Glomerular visceral epithelial cell (primary cell): ENCODE measurements around the gene FDCSP.
"Not testable (repeated sequence)": the region's sequence is repeated elsewhere in the genome, so short reads cannot be mapped to it uniquely, and the experiment has no call there.

Experiments used
- DNase-seq: peaks from one replicate; pipeline ENCODE4 v3.0.0-alpha.2; 2016; ENCODE audit errors: extremely low spot score

The FDCSP gene

DNA sequence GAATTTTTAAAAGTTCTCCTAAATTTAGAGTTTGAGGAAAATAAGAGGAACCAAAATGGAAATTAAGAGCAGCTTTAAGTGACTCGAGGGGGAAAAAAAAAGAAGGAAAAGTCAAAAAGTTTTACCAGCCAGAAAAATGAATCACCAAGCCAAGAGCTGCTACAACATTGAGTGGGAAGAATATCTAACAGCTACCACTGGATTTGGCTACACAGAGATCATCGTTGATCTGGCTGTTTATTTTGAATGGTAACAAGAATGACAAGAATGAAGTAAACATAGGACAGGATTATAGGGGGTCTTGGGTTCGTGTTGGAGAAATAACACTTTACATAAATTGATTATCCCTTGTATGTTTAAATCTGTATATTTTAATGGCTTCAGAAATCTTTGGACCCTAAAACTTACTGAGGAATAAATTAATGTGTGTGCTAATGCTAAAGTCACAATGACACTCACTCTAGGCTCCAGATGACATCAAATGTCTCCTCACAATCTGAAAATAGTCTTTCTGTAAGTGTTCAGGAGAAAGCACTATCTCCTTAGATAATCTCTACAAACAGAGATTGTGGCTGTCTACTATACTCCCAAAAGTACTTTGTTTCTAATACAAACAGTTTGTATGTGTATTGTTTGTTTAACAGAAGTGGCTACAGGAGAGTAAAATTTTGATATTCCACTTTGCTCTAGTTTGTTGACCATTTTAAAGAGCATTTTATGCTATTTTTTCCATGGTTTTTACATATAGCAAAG, 13.4 kb downstream of the FDCSP start:
- no peak for DNase-seq

DNA sequence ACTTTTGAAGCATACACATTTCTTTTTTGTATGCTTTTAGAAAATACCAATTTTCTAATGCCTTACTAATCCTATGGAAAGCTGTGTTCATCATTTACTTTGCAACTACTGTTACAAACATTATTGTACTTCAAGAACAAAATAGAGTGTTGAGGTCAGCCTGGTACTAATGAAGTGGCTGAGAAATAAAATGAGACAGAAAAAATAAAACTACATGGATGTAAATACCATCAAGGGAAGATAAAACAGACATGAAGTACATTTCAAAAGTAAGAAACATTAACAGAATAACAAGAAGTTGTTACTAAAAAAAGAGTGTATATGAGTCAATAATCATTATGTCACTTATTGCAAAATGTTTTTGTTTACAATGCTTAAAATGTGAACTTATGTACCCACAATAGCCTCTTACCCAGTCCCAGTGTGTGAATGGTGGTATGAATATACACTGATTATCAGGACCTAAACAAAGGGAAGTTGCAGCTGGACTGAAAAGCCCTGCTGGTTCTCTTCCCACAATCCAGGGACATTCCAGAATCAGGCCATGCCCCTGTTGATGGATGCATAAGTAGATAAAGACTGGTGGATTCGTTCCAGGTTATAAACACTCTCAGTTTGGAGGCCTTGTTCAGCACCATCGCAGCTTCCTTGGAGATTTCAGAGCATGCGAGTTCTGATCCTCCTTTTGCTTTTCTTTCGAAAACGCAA, 14.1 kb downstream of the FDCSP start:
- DNase-seq = no peak

DNA sequence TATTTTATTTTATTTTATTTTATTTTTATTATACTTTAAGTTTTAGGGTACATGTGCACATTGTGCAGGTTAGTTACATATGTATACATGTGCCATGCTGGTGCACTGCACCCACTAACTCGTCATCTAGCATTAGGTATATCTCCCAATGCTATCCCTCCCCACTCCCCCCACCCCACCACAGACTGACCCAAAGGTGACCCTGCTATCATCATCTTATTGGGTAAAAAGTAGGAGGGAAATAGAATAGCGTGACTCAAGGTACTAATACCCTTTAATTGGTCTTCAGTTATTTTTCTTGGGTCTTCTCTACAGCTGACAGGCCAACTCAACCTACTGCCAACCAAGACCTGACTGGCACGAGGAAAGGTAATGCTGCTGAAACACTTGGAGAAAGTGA, 16.4 kb downstream of the FDCSP start, which contains the start of gene CSN3:
TSS of gene CSN3 (plus strand) at position 301 of the 400 bp plus-strand sequence. CDS start 2,223 bp downstream, outside the sequence.
- DNase-seq = not testable (repeated sequence)

DNA sequence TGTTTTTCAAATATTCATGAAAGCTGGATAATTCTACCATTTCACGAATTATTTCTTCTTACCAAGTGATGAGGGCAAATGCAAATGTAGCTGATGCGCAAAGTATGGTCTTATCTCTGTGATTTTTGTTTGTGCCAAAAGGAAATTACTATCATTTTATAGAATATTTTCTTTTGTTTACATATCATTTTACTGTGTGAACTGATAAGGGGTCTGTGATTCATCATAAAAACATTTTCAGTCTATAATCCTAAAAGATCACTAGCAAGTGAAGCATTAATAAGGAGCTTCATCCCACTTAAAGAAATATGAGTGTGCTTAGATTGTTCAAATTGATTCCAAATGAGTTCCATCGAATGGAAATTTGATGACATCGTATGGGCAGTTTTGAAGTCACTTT, 17.2 kb downstream of the FDCSP start:
- no peak for DNase-seq

DNA sequence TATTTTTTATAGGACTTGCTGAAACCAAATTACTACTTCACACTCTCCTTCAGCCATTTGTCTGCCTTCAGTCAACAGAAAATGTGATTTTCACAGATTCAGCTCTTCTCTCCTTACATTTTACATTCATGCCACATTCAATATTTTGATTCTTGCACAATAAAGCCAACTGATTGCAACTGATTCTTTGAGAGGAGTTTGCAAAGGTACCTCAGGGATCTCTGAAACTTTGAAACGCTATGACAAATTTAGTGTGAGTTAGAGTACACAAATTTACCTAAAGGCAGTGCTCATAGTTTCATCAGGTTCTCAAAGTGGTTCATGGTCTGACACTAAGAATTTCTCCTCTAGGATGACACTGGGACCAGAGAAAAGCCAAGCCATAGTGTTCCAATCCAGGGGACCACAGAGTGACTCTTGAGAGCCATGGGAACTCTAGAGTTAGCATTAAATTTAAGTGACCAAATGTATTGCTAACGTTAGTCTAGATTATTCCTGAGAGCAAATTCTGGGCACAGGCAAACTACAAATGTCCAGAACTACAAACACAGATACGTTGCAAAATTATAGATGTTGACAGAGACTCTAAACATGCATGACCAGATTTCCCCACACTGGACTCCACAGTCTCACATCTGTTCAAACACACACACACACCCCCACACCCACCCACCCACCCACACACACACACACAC, 25.5 kb downstream of the FDCSP start:
- DNase-seq = no peak

DNA sequence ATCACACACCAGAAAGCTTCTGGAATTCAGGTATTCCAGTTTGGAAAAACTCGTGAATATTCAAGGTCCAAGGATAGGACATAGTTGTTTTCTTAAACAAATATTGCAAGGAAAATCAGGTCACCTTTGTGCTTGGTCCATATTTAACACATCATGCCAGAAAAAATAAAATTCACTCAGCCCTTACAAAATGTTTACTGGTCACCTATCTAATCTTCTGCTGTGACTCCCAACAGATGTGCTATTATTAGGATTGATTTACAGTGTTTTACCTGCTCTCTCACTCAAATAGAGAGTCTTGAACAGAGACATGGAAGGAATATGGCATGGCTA, 26.0 kb downstream of the FDCSP start:
- DNase-seq = no peak

DNA sequence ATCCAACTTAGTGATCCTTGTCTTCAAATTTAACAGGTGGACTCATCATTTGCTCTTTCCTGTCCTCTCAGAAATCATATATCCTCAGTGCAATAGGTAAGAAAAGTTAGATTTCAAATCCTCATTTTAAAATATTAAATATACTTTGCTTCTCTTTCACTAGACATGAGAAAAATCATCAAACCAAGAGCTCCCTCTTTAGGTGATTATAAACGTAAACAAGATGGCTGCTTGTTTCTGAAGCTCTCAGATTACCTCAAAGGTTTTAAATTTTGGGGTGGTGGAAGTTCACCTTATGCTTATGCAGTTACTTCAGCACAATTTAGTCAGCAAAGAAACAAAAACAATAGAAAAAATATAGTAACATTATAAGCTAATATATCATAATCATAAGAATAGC, 43.8 kb downstream of the FDCSP start:
- no peak for DNase-seq

DNA sequence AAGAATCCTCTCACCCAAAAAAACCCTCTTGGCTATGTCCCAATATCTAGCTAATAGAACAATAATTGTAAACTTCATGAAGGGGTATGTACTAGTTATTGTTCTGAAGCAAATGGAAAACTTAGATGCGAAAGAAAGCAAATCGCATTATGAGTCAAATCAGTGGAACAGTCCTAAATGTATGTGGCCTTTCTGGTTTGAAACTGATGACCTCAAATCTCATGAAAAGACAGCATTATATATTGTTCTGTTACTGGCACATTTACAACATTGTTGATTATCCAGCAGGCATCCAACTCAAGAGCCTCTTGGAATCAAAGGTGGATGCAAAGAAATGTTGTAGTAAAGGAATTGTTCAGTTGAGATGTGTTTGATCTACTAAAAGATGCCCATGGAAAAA, 51.2 kb downstream of the FDCSP start:
- no peak for DNase-seq

DNA sequence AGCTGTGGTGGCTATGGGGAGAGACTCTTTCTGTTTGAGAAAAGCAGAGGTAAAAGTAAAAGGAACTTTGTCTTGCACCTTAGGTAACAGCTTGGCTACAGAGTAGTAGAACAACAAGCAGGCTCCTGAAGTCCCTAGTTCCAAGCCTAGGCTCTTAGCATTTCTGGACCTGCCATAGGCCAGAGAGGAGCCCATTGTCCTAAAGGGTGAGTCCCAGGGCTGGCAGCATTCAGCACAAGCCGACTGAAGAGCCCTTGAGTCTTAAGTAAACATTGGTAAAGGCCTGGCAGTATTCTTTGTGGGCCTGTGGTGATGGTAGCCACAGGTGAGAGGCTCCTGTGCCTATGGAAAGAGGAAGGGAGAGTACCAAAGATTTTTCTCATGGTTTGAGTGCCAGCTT, 54.6 kb downstream of the FDCSP start:
- DNase-seq = no peak
